Measurements from ENCODE around the gene SOS1.

GRCh38 chr2:39120771-39121522 is at the start of gene SOS1:
- TF ChIP-seq CTCF (IDR thresholded peaks at IDR 0.05; ENCODE audit: insufficient read depth, low read length) (no peak), REST (IDR thresholded peaks at IDR 0.05; ENCODE audit: insufficient replicate concordance, low read depth) (peak; percentile 43), GABPA (IDR thresholded peaks at IDR 0.05; ENCODE audit: low read depth) (0 out of 2 replicates have a peak, but pooled peaks have one; percentile 23), POLR2AphosphoS5 (IDR thresholded peaks at IDR 0.05; ENCODE audit: low read depth) (peak; percentile 77), SPI1 (IDR thresholded peaks at IDR 0.05; ENCODE audit: borderline replicate concordance, low read depth) (peak; percentile 8; the same call in 1 of the 2 replicates)
